HG02642 (cell line): ENCODE measurements around the gene TXNRD3.

Source experiments
- ATAC-seq: cut with Tn5 transposase; IDR thresholded peaks from one replicate; pipeline ENCODE4 v1.9.1; 2021; ENCODE audit warnings: mild to moderate bottlenecking; ENCODE audit not compliant: unreplicated experiment, poor library complexity

The TXNRD3 gene

DNA sequence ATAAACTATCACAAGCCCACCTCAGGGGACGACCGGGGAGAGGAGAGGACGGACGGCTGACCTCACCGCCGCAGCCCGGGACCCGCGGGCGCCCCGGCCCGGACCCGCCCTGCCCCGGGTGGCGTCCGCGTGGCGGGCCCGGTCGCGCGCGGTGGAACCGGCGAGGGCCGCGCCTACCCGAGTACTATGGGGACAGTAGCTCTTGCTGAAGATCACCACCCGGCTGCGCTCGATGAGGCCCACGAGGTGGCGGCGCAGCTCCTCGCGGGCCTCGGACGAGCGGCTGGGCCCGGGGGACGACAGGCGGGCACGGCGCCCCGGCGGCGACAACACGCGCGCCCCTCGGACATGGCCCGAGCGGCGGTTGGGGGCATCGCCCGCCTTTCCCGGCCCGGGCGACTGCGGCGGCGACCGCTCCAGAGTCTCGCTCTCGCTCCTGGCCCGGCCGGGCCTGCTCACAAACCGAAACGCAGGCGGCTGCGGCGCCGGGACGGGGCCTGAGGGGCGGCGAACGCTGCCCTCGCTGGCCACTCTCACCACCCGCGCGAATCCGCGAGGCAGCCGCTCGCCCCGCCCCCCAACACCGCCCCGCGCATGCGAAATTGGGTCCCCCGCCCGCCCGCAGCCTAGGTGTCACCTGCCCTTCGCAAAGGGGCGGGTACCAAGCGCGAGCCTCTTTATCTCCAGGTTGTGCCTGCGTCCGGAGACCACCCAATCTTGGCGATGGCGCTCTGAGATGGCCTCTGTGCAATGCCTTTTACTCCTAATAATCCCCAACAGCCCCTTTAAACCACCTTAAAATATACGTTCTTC is at the start of gene TXNRD3:
Gene TXNRD3 (minus strand): TSS at position 554 of the 813 bp plus-strand sequence.
- ATAC-seq = no peak

DNA sequence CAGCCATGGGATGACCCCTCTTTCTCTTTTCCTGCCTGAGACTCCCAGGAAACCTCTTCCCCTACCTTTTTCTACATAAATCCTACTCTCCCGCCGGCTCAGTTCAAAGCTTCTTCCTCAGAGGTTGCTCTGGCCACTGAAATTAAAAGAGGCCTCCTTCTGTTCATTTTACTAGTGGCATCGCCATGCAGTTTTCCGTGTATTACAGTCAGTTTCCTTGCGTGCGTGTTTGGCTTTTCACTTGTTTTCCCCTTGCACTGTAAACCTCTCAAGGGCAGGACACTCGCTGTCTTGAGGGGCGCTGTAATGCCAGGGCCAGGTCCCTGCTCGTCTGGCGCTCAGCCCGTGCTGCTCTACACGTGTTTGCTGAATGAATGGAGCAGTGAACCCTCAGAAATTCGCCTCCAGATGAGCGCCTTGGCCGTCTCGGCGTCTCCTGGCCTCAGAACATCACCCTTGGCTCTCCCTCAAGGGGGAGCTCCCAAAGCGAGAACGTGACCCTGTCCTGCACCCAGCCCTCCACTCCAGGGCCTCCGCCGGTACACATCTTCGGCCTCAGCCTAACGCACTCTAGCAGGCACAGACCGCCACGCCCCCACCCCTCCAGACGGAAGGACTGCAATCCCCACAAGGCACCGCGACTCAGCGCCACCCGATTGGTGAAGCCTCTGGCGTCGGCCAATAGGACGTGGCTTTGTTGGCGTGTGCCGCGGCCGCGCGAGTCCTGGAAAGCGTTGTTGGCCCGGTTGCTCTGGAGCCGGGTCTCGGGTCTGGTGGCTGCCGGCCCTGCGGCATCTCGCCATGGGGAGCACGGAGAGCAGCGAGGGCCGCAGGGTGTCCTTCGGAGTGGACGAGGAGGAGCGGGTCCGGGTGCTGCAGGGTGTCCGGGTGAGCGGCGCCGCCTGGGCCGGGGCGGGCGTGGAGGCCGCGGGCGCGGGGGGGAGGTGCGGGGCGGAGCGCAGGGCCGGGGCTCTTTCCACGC is 48.9 kb upstream of the TXNRD3 start, which contains the start of gene CHCHD6:
Gene CHCHD6 (plus strand): TSS at position 729 of the 982 bp plus-strand sequence. CDS start 73 bp downstream, at position 802.
- ATAC-seq = peak; percentile 98

DNA sequence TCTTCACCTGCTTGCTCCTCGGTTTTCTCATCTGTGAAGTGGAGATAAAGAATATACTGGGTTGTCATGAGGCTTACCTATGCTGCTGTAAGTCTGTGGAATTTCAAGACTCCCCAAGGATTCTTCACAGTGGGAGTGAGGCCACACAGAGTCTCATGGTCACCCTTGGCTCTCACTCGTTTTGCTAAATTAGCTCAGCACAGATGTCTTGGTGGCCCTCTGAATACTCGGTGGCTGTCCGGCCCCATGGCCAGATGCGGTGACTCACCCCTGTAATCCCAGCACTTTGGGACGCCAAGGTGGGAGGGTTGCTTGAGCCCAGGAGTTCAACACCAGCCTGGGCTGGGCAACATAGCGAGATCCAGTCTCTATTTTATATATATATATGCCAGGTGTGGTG is 44.1 kb upstream of the TXNRD3 start:
- ATAC-seq = no peak

DNA sequence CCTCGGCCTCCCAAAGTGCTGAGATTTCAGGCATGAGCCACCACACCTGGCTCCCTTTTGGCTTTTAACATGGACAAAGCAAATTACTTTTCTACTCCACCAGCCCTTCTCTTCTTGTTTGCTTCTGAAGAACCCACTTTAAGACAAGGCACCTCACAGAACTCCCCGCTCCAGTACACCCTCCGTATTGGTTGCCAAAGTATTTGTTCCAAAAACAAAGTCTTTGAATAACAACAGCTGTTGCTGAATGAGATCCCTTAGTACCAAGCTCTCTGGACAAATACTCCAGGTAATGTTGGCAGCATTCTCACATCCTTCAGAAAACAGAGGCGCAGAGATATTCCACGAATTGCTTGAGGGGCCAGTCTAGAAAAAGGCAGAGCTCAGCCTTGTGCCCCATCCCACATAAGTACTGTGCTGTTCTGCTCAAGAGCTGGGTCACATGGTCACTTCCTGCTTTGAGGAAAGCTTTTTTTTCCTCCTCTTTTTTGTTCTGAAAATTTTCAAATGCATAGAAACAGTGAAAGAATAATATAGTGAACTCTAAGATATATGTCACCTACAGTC is 41.9 kb upstream of the TXNRD3 start:
- ATAC-seq = no peak

DNA sequence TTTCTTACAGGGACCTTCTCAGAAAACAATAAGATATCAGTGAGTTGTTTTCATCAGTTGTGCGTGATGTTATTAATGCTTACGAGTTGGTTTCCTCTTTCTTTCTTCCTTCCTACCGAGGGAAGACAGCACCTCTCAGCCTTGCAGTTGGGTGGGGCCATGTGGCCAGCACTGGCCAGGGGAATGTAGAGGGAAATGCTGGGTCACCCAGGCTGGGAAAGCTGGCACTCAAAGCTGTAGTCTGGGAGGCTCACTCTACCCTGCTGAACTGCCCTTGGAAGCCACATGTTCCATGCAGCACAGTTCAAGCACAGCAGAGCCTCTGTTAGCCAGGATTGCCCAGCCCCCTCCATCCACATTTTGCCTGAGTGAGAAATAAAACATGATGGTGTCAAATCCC is 39.0 kb upstream of the TXNRD3 start:
- ATAC-seq = no peak

DNA sequence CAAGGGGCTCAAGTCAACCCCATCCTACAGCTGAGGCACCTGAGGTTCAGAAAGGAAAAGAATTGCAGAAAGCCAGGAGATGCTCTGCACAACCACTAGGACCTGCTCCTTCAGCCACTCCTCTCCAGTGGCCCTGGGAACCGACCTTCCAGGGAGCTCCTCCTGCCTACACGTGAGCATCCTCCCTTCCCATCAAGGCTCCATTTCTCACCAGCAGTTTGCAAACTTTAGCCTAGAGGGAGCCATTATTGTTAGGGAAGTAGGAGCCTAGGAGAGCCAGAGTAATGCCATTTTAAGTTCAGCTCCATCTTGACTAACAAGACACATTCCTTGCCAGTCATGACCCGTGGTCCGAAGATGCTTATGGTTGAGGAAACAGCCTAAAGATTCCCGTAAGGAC is 37.9 kb upstream of the TXNRD3 start:
- ATAC-seq = no peak

DNA sequence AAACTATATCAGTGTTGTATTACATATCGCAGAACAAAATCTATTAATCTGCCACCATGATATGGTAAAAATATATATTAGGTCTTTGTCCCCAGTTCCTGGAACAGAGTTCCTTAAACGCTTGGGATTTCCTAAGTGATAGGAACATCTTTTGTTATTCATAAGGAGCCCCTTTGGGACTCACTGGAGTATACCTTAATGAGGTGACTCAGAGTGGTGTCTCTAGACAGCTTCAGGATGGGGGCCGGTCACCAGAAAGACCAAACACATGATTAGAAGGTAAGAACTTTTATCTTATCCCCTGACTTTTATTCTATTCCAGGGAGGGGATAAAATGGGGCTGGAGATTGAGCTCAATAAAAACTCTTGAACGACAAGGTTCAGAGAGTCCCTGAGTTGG is 36.8 kb upstream of the TXNRD3 start:
- no peak for ATAC-seq

DNA sequence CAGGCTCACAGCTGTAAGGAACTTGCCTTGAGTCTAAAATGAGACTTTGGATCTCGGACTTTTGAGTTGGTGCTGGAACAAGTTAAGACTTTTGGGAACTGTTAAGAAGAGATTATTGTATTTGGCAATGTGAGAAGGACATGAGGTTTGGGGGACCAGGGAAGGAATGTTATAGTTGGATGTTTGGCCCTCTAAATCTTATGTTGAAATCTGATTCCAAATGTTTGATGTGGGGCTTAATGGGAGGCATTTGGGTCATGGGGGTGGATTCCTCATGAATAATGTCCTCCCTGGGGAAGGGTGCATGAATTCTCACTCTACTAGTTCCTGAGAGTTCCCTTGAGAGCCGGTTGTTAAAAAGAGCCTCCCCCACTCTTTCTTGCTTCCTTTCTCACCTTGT is 30.6 kb upstream of the TXNRD3 start:
- no peak for ATAC-seq

DNA sequence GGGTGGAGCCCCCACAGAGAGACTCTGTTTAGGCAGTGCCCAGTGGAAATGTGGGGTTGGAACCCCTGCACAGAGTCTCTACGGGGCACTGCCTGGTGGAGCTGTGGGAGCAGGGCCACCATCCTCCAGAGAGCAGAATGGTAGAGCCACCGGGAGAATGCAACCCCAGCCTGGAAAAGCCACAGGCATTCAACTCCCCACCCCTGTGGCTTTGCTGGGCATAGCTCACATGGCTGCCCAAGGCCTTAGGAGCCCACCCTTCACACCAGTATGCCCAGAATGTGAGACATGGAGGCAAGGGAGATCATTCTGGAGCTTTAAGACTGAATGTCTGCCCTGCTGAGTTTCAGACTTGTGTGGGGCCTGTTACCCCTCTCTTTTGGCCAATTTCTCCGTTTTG is 30.1 kb upstream of the TXNRD3 start:
- ATAC-seq = no peak

DNA sequence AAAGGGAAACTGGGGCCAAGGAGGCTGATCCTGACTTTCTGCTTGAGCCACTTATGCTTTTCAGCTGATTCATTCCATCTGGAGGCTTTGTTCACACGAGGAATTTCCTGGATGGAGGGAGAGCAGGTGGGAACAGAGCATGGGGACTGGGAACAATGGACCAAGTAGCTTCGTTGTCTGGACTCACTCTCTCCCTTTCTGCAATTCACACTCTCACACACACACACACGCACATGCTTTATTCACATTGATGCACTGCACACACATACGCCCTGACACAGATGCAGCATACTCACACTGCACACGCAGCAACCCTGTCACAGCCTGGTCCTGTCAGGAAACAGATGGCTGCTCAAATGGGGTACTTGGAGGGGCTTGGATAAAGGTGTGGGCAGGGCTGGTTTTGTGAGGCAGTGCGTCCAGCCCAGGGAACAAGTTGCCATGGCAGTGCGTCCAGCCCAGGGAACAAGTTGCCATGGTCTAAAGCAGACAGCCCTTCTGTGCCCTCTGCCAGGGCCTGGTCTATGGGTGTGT is 29.4 kb upstream of the TXNRD3 start:
- no peak for ATAC-seq

DNA sequence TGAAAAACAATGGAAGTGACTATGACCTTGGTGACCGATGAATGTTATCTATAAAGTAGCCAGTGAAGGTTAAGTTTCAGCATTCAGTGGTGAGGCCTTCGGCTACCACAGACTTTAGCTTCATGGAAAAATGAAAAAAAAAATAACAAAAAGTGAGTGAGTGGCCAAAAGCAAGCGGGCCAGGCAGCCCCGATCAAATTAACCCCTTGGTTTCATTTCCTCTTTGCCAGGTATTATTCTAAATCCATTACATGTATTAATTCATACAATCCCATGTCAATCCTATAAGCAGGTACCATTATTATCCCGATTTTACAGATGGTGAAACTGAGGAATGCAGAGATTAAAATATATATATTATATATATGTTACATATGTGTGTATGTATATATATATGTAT is 28.1 kb upstream of the TXNRD3 start:
- ATAC-seq = no peak

DNA sequence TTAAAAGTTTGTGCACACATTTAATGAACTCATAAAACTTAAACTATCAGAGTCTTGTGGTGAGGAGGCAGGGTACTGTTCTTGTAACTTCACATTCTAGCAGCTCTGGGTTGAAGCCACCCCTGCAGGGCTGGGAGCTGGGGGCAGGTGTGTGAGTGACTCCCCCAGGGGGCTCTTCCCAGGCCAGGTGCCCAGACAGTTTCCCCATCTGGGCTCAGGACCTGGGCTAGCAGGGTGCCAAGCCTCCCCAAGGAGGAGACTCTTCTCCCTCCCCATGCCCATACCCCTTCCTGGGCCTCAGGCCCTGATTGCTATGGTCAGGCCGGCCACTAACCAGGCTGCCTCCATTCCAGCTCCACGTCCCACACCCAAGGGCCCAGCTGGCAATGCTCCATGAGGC is 27.1 kb upstream of the TXNRD3 start:
- no peak for ATAC-seq

DNA sequence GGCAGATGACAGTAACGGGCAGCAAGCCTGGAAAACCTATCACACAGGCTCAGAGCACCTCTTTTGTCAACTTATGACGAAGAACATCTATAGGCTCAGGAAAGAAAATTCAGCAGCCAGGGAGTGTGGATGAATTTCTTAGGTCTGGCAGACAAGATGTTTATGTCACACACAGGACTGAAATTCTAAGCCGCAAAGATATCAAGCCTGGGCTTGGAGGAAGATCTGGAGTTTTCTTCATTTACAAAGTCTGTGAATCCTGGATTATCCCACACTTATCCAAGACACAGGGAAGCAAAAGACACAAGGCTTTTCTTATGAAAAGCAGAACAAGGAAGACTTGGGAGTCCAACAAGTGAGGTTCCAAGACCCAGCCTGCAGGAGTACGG is 25.7 kb upstream of the TXNRD3 start:
- ATAC-seq = no peak

DNA sequence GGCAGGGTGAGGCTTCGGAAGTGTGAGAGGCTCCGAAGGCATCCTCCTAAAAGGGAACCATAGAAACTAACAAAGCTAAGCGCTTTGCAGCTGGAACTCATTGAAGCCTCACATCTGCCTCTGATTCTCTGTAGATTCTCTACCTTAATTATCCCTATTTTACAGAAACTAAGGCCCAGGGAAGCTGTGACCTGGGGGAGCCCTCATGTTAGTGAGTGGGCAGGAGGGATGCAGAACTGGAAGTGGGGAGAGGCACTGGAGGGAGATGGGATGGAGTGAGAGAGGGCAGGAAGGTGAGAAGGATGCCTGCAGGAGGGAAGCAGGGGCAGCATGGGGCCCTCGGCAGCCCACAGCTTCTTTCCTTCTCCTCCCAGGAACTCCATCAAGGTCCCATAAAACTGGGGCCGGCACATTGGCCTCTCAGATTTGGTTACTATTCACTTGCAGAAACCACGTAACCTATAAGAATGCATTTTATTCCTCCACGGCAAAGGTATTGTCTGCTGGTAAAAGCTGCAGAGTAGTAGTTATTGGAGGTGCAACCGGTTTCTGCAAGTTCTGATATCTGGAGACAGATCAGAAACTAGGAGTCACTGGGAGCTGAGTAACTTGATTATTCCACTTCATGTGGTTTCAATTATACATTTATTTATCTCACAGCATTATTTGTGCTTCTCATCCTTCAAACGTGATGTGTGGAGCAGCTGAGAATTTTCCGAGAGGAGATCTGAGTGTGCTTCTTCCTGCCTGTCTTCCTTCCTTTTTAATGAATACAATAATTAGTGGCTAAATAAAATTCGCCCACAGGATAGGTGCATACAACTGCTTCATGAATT is 25.1 kb upstream of the TXNRD3 start:
- no peak for ATAC-seq

DNA sequence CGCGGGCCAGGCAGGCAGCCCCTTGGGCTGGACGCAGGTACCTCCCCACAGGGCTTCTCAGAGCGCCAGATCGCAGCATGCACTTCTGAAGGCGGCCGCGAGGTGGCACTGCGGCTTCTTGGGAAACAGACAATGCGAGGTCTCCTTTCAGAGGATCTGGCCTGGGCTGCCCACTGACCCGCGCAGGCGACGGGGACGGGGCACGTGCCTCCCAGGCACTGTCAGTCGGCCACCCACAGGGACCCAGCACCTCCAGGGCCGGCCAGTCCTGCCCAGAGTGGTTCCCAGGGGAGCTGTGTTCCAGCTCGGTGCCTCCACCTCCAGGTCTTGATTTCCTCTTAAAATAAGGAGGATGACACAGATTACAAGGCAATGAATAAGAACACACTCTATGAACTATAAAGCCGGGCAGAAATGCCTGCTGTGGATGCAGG is 24.4 kb upstream of the TXNRD3 start:
- peak; percentile 62 for ATAC-seq

DNA sequence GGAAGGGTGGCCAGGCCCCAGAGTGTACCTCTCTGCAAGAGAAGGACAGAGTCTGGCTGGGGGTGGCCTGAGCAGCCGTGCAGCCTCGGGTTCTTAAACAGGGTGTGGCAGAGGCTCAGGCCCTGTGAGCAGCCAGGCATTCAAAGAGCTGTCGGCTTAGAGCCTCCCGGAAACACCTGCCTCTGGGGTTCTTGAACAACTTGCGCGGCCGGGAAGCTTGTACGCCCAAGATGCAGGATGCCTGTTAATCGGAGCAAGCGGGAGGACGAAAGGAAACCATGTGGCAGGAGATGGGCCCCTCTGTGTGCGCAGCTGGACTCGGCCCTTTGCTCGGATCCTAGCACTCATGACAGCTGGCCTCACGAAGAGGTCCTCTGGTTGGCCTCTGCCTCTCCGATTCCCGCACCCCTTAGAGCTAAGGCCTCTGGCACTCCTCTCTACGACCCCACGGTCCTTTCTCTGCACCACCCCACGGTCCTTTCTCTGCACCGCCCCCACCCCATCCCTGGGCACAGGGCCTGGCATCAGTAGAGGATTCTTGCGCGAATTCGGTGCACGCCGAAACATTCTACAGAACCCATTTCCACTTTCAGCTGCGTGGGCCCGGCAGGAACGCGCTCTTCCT is 23.9 kb upstream of the TXNRD3 start:
- no peak for ATAC-seq

DNA sequence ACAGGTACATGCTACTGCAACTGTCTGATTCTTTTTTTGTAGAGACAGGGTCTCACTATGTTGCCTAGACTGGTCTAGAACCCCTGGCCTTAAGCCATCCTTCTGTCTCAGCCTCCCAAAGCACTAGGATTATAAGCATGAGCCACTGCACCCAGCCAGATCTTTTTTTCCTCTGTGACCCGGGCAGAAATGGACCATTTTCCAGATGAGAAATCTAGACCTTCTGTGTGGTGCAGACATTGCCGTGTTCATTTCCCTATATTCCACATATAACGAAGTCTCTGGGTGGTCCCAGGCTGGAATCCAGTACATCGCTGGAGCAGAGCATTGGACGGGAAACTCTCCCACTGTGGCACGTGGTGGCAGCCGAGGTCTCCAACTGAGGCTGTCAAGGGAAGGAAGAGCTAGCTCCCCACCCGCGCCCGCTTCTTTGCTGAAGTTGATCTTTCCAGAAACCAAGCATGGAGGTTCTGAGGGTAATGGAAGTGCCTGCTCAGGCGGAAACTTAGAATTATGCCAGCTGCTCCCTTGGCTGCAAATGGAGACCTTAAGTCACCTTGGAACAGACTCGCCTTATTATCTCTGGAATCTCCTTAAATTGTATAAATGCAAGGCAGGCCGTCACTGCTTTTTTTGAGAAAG is 23.1 kb upstream of the TXNRD3 start:
- no peak for ATAC-seq

DNA sequence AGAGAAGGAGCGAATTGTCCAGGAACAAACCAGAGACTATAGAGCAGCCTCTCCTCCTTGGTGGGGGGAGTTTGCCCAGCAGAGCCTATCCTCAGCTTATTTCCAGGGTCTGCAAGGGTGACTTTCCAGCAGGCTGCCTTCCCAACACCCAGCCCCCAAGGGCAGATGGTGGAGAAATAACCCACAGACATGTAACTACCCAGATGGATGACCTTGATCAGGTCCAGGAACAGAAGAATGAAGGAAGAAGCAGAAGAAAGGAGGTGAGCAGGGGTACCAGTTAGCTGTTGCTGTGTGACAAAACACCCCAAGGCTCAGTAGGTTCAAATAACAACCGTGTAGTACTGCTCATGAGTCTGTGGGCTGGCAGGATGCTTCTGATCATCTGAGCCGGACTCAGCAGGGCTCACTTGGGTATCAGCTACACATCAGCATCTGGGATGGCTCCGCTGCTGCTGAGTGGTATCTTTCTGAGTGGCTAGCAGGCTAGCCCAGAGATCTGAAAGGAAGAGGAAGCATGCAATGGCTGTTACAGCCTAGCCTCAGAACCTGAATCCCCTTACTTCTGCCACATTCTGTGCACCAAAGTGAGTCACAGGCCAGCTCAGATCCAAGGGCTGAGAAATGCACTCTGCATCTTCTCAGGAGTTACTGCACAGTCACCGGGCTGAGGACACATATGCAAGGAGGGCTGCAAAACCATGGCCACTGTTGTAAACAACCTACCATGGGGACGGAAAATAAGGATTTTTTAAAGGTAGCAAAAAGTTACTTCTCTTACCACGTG is 22.2 kb upstream of the TXNRD3 start:
- no peak for ATAC-seq
